K562 (cell line): Measurements from ENCODE around the gene KIAA2012. TPM values are rescaled to one million over a fixed set of nuclear protein-coding genes. Genes with fewer than 3 reads are reported as not detected.

Experiments
- ATAC-seq: fragments of 200-7000 bp; cut with Tn5 transposase; 3 replicates; pipeline ENCODE4 v1.9.1; 2020; ENCODE audit warnings: moderate library complexity
- BruUV-seq: library from RNA; stranded (reverse); fragments of 400-500 nt; replicated peaks from 2 replicates; lab custom pipeline; 2021; lab: Mats Ljungman, UMichigan
- CTCF ChIA-PET: fragments of 300-600 bp; formaldehyde crosslinking; extraction: SDS; loops from one replicate; lab custom pipeline; 2021; ENCODE audit warnings: low intra/inter-chr PET ratio; lab: Yijun Ruan, JAX
- POLR2A ChIA-PET: fragments of 300-600, 350-650 bp; sonication (Branson Sonifier 250); formaldehyde crosslinking; extraction: SDS; loops from one replicate; lab custom pipeline; 2021; ENCODE audit warnings: antibody characterized with exemption, inconsistent platforms; lab: Yijun Ruan, JAX
- DNase-seq, 4 experiments: peaks; one replicate each; pipeline versions ENCODE4 v3.0.0 to v3.0.0-alpha.2; 2011 to 2018; ENCODE audit warnings: low spot score in 3 of 4, mixed read lengths in 3 of 4; ENCODE audit errors: extremely low read depth in 1 of 4
- FAIRE-seq: peaks from 2 replicates; lab custom pipeline; 2011; peaks lifted over from hg19 to GRCh38; lab: Jason Lieb, UNC
- H2AFZ ChIP-seq: 2 replicates; pipeline ENCODE4 v1.6.0; 2011; ENCODE audit warnings: low read depth, low read length, control low read depth, inconsistent platforms
- H3K27ac ChIP-seq: fragments of 200-600 bp; 3 replicates; pipeline ENCODE4 v1.8.0; 2011; ENCODE audit warnings: low read depth, mild to moderate bottlenecking, control low read depth, inconsistent platforms, low read length, moderate library complexity, mixed read lengths; ENCODE audit errors: extremely low read depth
- H3K27me3 ChIP-seq, 2 experiments: fragments of 300-600 bp in 1 of 2; 2 replicates in 1 of 2; 3 replicates in 1 of 2; pipeline versions ENCODE4 v1.6.0 to v1.8.0; 2011; ENCODE audit warnings: inconsistent platforms in 2 of 2, low read length in 2 of 2, mild to moderate bottlenecking in 1 of 2, mixed read lengths in 1 of 2, moderate library complexity in 1 of 2; ENCODE audit not compliant: control insufficient read depth in 2 of 2, insufficient read depth in 2 of 2
- H3K36me3 ChIP-seq: fragments of 300-600 bp; 3 replicates; pipeline ENCODE4 v1.8.0; 2011; ENCODE audit warnings: mild to moderate bottlenecking, low read length, inconsistent platforms; ENCODE audit not compliant: control insufficient read depth, insufficient read depth
- H3K4me1 ChIP-seq, 2 experiments: fragments of 200-600 bp in 1 of 2; replicated peaks in 1 of 2; 2 replicates in 1 of 2; 3 replicates in 1 of 2; pipeline versions ENCODE4 v1.5.1 to v1.8.0; 2011; ENCODE audit warnings: inconsistent platforms in 2 of 2, low read length in 2 of 2, mild to moderate bottlenecking in 1 of 2, mixed read lengths in 1 of 2, moderate library complexity in 1 of 2; ENCODE audit not compliant: control insufficient read depth in 2 of 2, insufficient read depth in 2 of 2
- H3K4me2 ChIP-seq: 2 replicates; pipeline ENCODE4 v1.6.1; 2011; ENCODE audit warnings: low read length, control low read depth, inconsistent platforms, mixed read lengths; ENCODE audit not compliant: insufficient read depth
- H3K4me3 ChIP-seq: fragments of 200-600 bp; sonication (generic), shearing (Covaris generic); 2 replicates; pipeline ENCODE4 v1.5.1; 2016; ENCODE audit warnings: control low read depth, inconsistent platforms
- H3K79me2 ChIP-seq: fragments of 200-600 bp; 3 replicates; pipeline ENCODE4 v1.8.0; 2011; ENCODE audit warnings: low read length, inconsistent platforms; ENCODE audit not compliant: control insufficient read depth, insufficient read depth
- H3K9ac ChIP-seq, 2 experiments: 2 replicates each; pipeline versions ENCODE4 v1.6.0 to v1.6.1; 2011; ENCODE audit warnings: low read depth in 2 of 2, low read length in 2 of 2, control low read depth in 1 of 2, inconsistent platforms in 1 of 2, mild to moderate bottlenecking in 1 of 2, mixed read lengths in 1 of 2; ENCODE audit not compliant: insufficient read depth in 1 of 2
- H3K9me1 ChIP-seq: one replicate; pipeline ENCODE4 v1.6.0; 2011; ENCODE audit warnings: inconsistent platforms, mild to moderate bottlenecking, low read length, moderate library complexity; ENCODE audit not compliant: control insufficient read depth, insufficient read depth
- H3K9me3 ChIP-seq: replicated peaks from 2 replicates; pipeline ENCODE4 v1.5.1; 2011; ENCODE audit warnings: low read depth, low read length, inconsistent platforms; ENCODE audit not compliant: control insufficient read depth, insufficient read depth
- H4K20me1 ChIP-seq: replicated peaks from 2 replicates; pipeline ENCODE4 v1.6.1; 2011; ENCODE audit warnings: low read length, inconsistent platforms, mixed read lengths; ENCODE audit not compliant: control insufficient read depth, insufficient read depth
- CBX3 ChIP-seq, 2 experiments: IDR thresholded peaks; 1 replicate in 1 of 2; 2 replicates in 1 of 2; pipeline ENCODE4 v1.6.1; 2012; ENCODE audit warnings: inconsistent platforms in 2 of 2, low read length in 2 of 2, borderline replicate concordance in 1 of 2, control low read depth in 1 of 2
- NFYB ChIP-seq: IDR thresholded peaks from 2 replicates; pipeline ENCODE4 v1.6.1; 2011; ENCODE audit warnings: mild to moderate bottlenecking, moderate library complexity; ENCODE audit not compliant: insufficient read length; ENCODE audit errors: extremely low read depth
- RAD51 ChIP-seq: fragments of 450-650 bp; IDR thresholded peaks from 2 replicates; pipeline ENCODE4 v1.7.1; 2016; ENCODE audit warnings: low read depth, mild to moderate bottlenecking, borderline replicate concordance
- RBM15 ChIP-seq: fragments of 200-400 bp; formaldehyde crosslinking; IDR thresholded peaks from 2 replicates; pipeline ENCODE4 v1.6.1; 2018; ENCODE audit warnings: mild to moderate bottlenecking, low read length, moderate library complexity; ENCODE audit not compliant: insufficient read depth
- USF1 ChIP-seq: sonication (generic); formaldehyde crosslinking; IDR thresholded peaks from 2 replicates; pipeline ENCODE4 v1.9.0; 2022; ENCODE audit warnings: mild to moderate bottlenecking, missing genetic modification reagents
- USF2 ChIP-seq: sonication (generic); formaldehyde crosslinking; IDR thresholded peaks from 2 replicates; pipeline ENCODE4 v1.5.0; 2020; ENCODE audit warnings: missing genetic modification reagents
- ZBTB1 ChIP-seq: sonication (generic); formaldehyde crosslinking; IDR thresholded peaks from 2 replicates; pipeline ENCODE4 v1.8.1; 2023; ENCODE audit warnings: missing genetic modification reagents, low read depth, mild to moderate bottlenecking, borderline replicate concordance
- WGBS: fragments of 100-300 bp; shearing (Covaris generic); methylation state at CpG from one replicate; pipeline ENCODE4 v1.1.6; 2016; ENCODE audit warnings: low coverage, mixed read lengths; ENCODE audit not compliant: insufficient coverage; ENCODE audit errors: missing lambda C conversion rate; 5-methylcytosine and 5-hydroxymethylcytosine counted together
- in situ Hi-C: fragments of 300-500 bp; cut with MboI; formaldehyde crosslinking; loops from 4 replicates; pipeline ENCODE4 v1.15.0; 2018; ENCODE audit warnings: inconsistent platforms, mixed read lengths
- intact Hi-C: fragments of 100-400 bp; cut with micrococcal nuclease; formaldehyde crosslinking; loops from 2 replicates; pipeline ENCODE4 v1.14.2; 2022
- polyA plus RNA-seq, 8 experiments: library from polyadenylated mRNA; depleted of rRNA in 4 of 8; stranded (reverse) in 5 of 8; unstranded in 3 of 8; fragments of >200 nt; fragmentation: Nextera tagmentation in 2 of 8; fragmentation: Illumina TruSeq in 1 of 8; extraction: Ambion mirVana in 2 of 8; extraction: Trizol in 1 of 8; gene quantifications; 2 replicates each; pipeline versions ENCODE4 v1.2.1 to v1.2.3, GENCODE V29; 2011 to 2014; ENCODE audit warnings: inconsistent platforms in 1 of 8, missing spikeins in 1 of 8
- total RNA-seq, 7 experiments: library from RNA; depleted of rRNA in 6 of 7; stranded (reverse); fragments of >200 nt in 6 of 7; fragmentation: Illumina TruSeq in 2 of 7; extraction: Trizol in 2 of 7; gene quantifications; 2 replicates each; pipeline versions ENCODE4 v1.2.1 to v1.2.3, GENCODE V29; 2011 to 2021; ENCODE audit warnings: low replicate concordance in 1 of 7

The KIAA2012 gene
- total and polyA plus RNA-seq, 9 of the 15 experiments (the other 6 are each of a cell fraction or from before 2014, with no cell fraction given): not detected

- FAIRE-seq: no peak
- CTCF ChIA-PET: no interaction called here
These were observed 47.8 kb downstream of the KIAA2012 start for GRCh38 chr2:202120828-202121227.

More at GRCh38 chr2:202120828-202121227, 47.8 kb downstream of the KIAA2012 start:
- DNase-seq (no peak), ATAC-seq (no peak)
- H3K79me2 ChIP-seq: no peaks in the 10 kb centered on the region
- in situ Hi-C loops (no loop called here), intact Hi-C loops (no loop called here)
- 0 out of 2 replicates have a peak, but pooled peaks have one; percentile 13 for TF ChIP-seq RAD51
- TF ChIP-seq USF1: peak; percentile 70
- TF ChIP-seq CBX3 (IDR thresholded peaks at IDR 0.05; ENCODE audit: borderline replicate concordance in 1 of 2, low read length in 2 of 2): 0 out of 3 replicates have a peak, but pooled peaks of 1 of the 2 experiments have one; percentile 25
- TF ChIP-seq ZBTB1 (CRISPR knock-in tag): no peak
- TF ChIP-seq RBM15: no peak
- peak; percentile 50 for TF ChIP-seq USF2 (CRISPR knock-in tag)
- peak; percentile 67 for TF ChIP-seq NFYB
- H3K4me3 ChIP-seq: no peak overlapping the region
- POLR2A ChIA-PET: no interaction called here
- peaks cover 2 to 8% of the 10 kb centered on the region in 2 experiments; a peak in 2 of 5 replicates for H3K27me3 ChIP-seq
- H3K9me1 ChIP-seq: no peaks in the 10 kb centered on the region
- H3K4me1 ChIP-seq: no peaks in the 10 kb centered on the region
- H3K9ac ChIP-seq: no peak overlapping the region
- H4K20me1 ChIP-seq: no peaks in the 10 kb centered on the region
- no peak overlapping the region for H2AFZ ChIP-seq
- H3K4me2 ChIP-seq: no peak overlapping the region
- H3K27ac ChIP-seq: no peak overlapping the region
- WGBS: 7% methylated on average over 3 of the region's 3 CpGs
- BruUV-seq: no TSS peak
- H3K9me3 ChIP-seq: no peaks in the 10 kb centered on the region; the same call in none of the 2 replicates
- H3K36me3 ChIP-seq: no peaks in the 10 kb centered on the region
